ENCODE results near the gene BEST1. TPM values are rescaled to one million over a fixed set of nuclear protein-coding genes. Genes with fewer than 3 reads are reported as not detected.

Gene BEST1
- total and polyA plus RNA-seq, 8 donors: 3.8 to 14.6 (median 6.6) TPM

- Histone ChIP-seq H3K9me3 (no peaks in the 10 kb centered on the region), H3K36me3 (peaks cover 0 to 40% of the 10 kb centered on the region in 2 donors), H3K27ac (peak within 1 kb of the TSS; percentile 98 to 99), H3K4me1 (peaks cover 64 to 67% of the 10 kb centered on the region in 2 donors), H3K27me3 (no peaks in the 10 kb centered on the region), H3K4me3 (peak within 1 kb of the TSS; percentile 84 to 92)
- DNase-seq: peak; percentile 87 to 96 (median 94)
- intact Hi-C loops (cut with DNase I): no loop called here
- TF ChIP-seq CTCF (IDR thresholded peaks at IDR 0.05): no peak
- peak; percentile 79 for ATAC-seq
Measured at GRCh38 chr11:61967116-61967923, 17.2 kb downstream of the BEST1 start, which contains the start of gene FTH1. Gene FTH1 (minus strand): TSS chr11:61967634. CDS start chr11:61967425, 209 bp downstream.

GRCh38 chr11:61967924-61968757 is 18.0 kb downstream of the BEST1 start:
- TF ChIP-seq CTCF (IDR thresholded peaks at IDR 0.05): no peak
- DNase-seq (peak in 3 of 4 donors; percentile 36 to 88 (median 61)), ATAC-seq (no peak)
- H3K27me3 ChIP-seq: no peaks in the 10 kb centered on the region
- peak overlapping the region; percentile 84 to 92 for H3K4me3 ChIP-seq
- peak overlapping the region; percentile 98 to 99 for H3K27ac ChIP-seq
- no peaks in the 10 kb centered on the region for H3K9me3 ChIP-seq
- H3K36me3 ChIP-seq: peaks cover 0 to 35% of the 10 kb centered on the region in 2 donors
- intact Hi-C loops (cut with DNase I): no loop called here
- peaks cover 66 to 67% of the 10 kb centered on the region in 2 donors for H3K4me1 ChIP-seq

- peak in 2 of 4 donors; percentile 27 to 65 for DNase-seq
- Histone ChIP-seq H3K4me3 (peak overlapping the region in 1 of 2 donors; percentile 92), H3K27ac (peak overlapping the region; percentile 98 to 99), H3K36me3 (peaks cover 0 to 33% of the 10 kb centered on the region in 2 donors), H3K4me1 (peaks cover 67 to 70% of the 10 kb centered on the region in 2 donors), H3K9me3 (no peaks in the 10 kb centered on the region), H3K27me3 (no peaks in the 10 kb centered on the region)
- no peak for TF ChIP-seq CTCF (IDR thresholded peaks at IDR 0.05)
- intact Hi-C loops (cut with DNase I): no loop called here
- ATAC-seq: no peak
Measured at GRCh38 chr11:61968758-61969390, 18.7 kb downstream of the BEST1 start.

GRCh38 chr11:61969391-61969758 is 19.2 kb downstream of the BEST1 start:
- Histone ChIP-seq H3K4me1 (peaks cover 66 to 68% of the 10 kb centered on the region in 2 donors), H3K27me3 (no peaks in the 10 kb centered on the region), H3K27ac (peak overlapping the region; percentile 94 to 98), H3K4me3 (peak overlapping the region in 1 of 2 donors; percentile 92), H3K36me3 (peaks cover 0 to 28% of the 10 kb centered on the region in 2 donors), H3K9me3 (no peaks in the 10 kb centered on the region)
- no peak for DNase-seq
- intact Hi-C loops (cut with DNase I): no loop called here
- no peak for TF ChIP-seq CTCF (IDR thresholded peaks at IDR 0.05)
- ATAC-seq: no peak

Measured in left lung (tissue), 10 donors.